ENCODE measurements around the gene GALNT2. TPM values are rescaled to one million over a fixed set of nuclear protein-coding genes. Genes with fewer than 3 reads are reported as not detected.
A peak's percentile ranks its signal among the peaks of the same experiment; 100 is the strongest.

Gene GALNT2
- 36.0 TPM for total RNA-seq

GRCh38 chr1:230066466-230067404 is at the start of gene GALNT2:
Gene GALNT2, plus strand, starts transcription at chr1:230067238. Its CDS starts 43 bp downstream, at chr1:230067281.
- peak within 1 kb of the TSS; percentile 93 for H3K27ac ChIP-seq (ENCODE audit: low read depth, low read length)
- H3K27me3 ChIP-seq (ENCODE audit: control insufficient read depth in 3 of 3, insufficient read depth in 3 of 3, low read length in 3 of 3) = no peaks in the 10 kb centered on the region
- H3K9ac ChIP-seq (ENCODE audit: low read depth in 1 of 3, low read length in 3 of 3) = peak within 1 kb of the TSS; percentile 89 to 95 (median 94)
- peaks cover 0 to 2% (median 0%) of the 10 kb centered on the region in 3 donors for H3K9me3 ChIP-seq (ENCODE audit: control insufficient read depth in 3 of 3, low read length in 3 of 3)
- no peaks in the 10 kb centered on the region for H3K36me3 ChIP-seq (ENCODE audit: control insufficient read depth in 3 of 3, insufficient read depth in 3 of 3, low read length in 3 of 3)
- H3K4me1 ChIP-seq (ENCODE audit: control insufficient read depth in 3 of 3, insufficient read depth in 3 of 3, low read length in 3 of 3) = peaks cover 30 to 37% (median 33%) of the 10 kb centered on the region in 3 donors
- peak within 1 kb of the TSS; percentile 84 to 90 (median 88) for H3K4me3 ChIP-seq (ENCODE audit: low read length in 3 of 3)

DNA sequence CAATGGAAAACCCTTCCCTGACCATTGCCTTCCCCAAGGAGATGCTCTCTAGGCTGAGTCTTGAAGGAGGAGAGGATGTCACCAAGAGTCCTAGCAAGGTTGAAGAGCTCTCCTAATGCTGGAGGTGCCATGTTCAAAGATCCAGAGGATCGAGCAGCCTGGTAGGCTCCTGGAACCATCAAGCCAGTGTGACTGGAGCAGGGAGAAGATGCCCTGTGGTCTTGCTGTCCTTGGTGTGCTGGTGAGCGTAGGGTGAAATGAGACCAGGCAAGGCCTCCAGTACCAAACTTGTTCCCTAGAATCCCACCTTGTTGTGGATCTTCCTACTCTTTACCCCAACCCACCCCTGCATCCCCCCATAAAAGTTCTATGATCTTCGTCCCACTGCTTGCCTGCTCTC is 46.6 kb upstream of the GALNT2 start:
- no peaks in the 10 kb centered on the region for H3K27me3 ChIP-seq (ENCODE audit: control insufficient read depth in 3 of 3, insufficient read depth in 3 of 3, low read length in 3 of 3)
- H3K9ac ChIP-seq (ENCODE audit: low read depth in 1 of 3, low read length in 3 of 3) = no peak overlapping the region
- no peak overlapping the region for H3K4me3 ChIP-seq (ENCODE audit: low read length in 3 of 3)
- H3K36me3 ChIP-seq (ENCODE audit: control insufficient read depth in 3 of 3, insufficient read depth in 3 of 3, low read length in 3 of 3) = no peaks in the 10 kb centered on the region
- no peak overlapping the region for H3K27ac ChIP-seq (ENCODE audit: low read depth, low read length)
- no peaks in the 10 kb centered on the region for H3K9me3 ChIP-seq (ENCODE audit: control insufficient read depth in 3 of 3, low read length in 3 of 3)
- H3K4me1 ChIP-seq (ENCODE audit: control insufficient read depth in 3 of 3, insufficient read depth in 3 of 3, low read length in 3 of 3) = no peaks in the 10 kb centered on the region

DNA sequence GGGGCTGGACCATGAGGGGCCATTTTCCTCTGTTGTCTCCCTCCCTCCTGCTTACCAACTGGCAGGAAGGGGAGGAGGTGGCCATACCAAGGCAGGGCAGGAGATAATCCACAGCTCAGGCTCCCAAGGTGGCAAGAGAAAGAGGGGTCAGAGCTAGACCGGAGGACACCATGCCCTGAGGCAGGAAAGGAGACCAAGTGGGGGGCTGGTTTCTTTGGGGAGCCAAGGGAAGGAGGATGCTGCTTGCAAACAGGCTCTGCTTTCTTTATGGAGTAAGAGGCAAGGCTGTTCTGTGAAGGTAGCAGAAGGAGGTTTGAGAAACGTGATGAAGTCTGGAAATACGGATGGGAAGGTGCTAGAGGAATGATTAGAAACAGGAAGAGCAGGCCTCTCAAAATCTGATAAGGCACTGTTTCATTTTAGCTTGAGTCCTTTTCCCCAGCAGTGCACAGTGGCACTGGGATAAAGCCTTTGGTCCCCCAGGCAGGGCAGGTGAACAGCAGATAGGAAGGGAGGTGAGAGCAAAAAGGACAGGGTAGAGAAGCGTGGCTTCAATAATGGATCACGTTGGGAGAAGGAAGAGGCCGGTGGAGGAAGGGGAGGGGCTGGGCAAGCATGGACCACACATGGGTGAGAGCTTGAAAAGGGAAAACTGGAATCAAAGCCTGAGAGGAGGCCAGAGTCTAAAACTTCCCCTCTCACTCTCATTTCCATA is 44.2 kb upstream of the GALNT2 start:
- H3K36me3 ChIP-seq (ENCODE audit: control insufficient read depth in 3 of 3, insufficient read depth in 3 of 3, low read length in 3 of 3) = no peaks in the 10 kb centered on the region
- no peak overlapping the region for H3K27ac ChIP-seq (ENCODE audit: low read depth, low read length)
- peaks cover 0 to 3% (median 0%) of the 10 kb centered on the region in 3 donors for H3K9me3 ChIP-seq (ENCODE audit: control insufficient read depth in 3 of 3, low read length in 3 of 3)
- H3K27me3 ChIP-seq (ENCODE audit: control insufficient read depth in 3 of 3, insufficient read depth in 3 of 3, low read length in 3 of 3) = no peaks in the 10 kb centered on the region
- H3K4me1 ChIP-seq (ENCODE audit: control insufficient read depth in 3 of 3, insufficient read depth in 3 of 3, low read length in 3 of 3) = no peaks in the 10 kb centered on the region
- no peak overlapping the region for H3K4me3 ChIP-seq (ENCODE audit: low read length in 3 of 3)
- no peak overlapping the region for H3K9ac ChIP-seq (ENCODE audit: low read depth in 1 of 3, low read length in 3 of 3)

- Histone ChIP-seq H3K9ac (ENCODE audit: low read depth in 1 of 3, low read length in 3 of 3) (no peak overlapping the region), H3K27ac (ENCODE audit: low read depth, low read length) (no peak overlapping the region), H3K36me3 (ENCODE audit: control insufficient read depth in 3 of 3, insufficient read depth in 3 of 3, low read length in 3 of 3) (no peaks in the 10 kb centered on the region), H3K4me3 (ENCODE audit: low read length in 3 of 3) (no peak overlapping the region), H3K27me3 (ENCODE audit: control insufficient read depth in 3 of 3, insufficient read depth in 3 of 3, low read length in 3 of 3) (no peaks in the 10 kb centered on the region), H3K9me3 (ENCODE audit: control insufficient read depth in 3 of 3, low read length in 3 of 3) (peaks cover 0 to 3% (median 0%) of the 10 kb centered on the region in 3 donors), H3K4me1 (ENCODE audit: control insufficient read depth in 3 of 3, insufficient read depth in 3 of 3, low read length in 3 of 3) (no peaks in the 10 kb centered on the region)
Observed at GRCh38 chr1:230025686-230026085, 41.4 kb upstream of the GALNT2 start.

GRCh38 chr1:230026139-230026538 is 40.9 kb upstream of the GALNT2 start:
- Histone ChIP-seq H3K27me3 (ENCODE audit: control insufficient read depth in 3 of 3, insufficient read depth in 3 of 3, low read length in 3 of 3) (no peaks in the 10 kb centered on the region), H3K9ac (ENCODE audit: low read depth in 1 of 3, low read length in 3 of 3) (no peak overlapping the region), H3K4me1 (ENCODE audit: control insufficient read depth in 3 of 3, insufficient read depth in 3 of 3, low read length in 3 of 3) (no peaks in the 10 kb centered on the region), H3K4me3 (ENCODE audit: low read length in 3 of 3) (no peak overlapping the region), H3K9me3 (ENCODE audit: control insufficient read depth in 3 of 3, low read length in 3 of 3) (peaks cover 0 to 3% (median 0%) of the 10 kb centered on the region in 3 donors), H3K36me3 (ENCODE audit: control insufficient read depth in 3 of 3, insufficient read depth in 3 of 3, low read length in 3 of 3) (no peaks in the 10 kb centered on the region), H3K27ac (ENCODE audit: low read depth, low read length) (no peak overlapping the region)

DNA sequence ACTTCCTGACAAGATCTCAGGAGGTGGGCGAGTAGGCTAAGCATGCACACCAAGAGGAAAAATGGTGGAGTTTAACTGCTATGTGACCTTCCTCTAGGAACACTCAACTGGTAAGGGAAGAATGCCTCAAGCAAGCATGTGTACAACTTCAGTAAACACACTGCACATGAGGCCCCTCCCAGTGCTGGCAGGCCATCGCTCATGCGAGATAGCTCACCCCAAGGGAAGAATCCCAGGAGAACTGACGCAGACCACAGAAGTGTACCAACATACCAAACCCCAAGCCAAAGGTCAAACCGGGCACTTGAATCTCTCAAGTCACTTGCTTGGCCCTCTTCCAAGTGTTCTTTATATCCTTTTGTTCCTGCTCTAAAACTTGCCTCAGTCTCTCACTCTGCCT is 40.5 kb upstream of the GALNT2 start:
- H3K4me1 ChIP-seq (ENCODE audit: control insufficient read depth in 3 of 3, insufficient read depth in 3 of 3, low read length in 3 of 3) = no peaks in the 10 kb centered on the region

DNA sequence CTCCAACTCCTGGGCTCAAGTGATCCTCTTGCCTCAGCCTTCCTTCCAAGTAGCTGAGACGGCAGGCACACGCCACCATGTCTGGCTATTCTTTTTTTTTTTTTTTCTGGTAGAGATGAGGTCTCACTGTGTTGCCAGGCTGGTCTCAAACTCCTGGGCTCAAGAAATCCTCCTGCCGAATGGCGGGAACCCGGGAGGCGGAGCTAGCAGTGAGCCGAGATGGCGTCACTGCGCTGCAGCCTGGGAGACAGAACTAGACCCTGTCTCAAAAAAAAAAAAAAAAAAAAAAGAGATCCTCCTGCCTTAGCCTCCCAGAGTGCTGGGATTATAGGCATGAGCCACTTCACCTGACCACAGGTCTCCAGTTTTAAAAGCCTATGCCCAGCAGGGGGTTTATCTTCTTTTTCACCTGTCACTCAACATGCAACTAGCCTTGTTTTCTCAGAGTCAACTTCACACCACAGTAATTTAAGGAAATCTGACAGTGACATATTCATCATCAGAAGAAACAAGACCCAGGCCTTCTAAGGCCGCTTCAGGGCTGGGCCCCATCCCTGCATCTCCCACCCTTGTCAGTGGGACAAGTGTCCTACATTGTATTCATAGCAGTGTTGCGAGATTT is 38.3 kb upstream of the GALNT2 start:
- Histone ChIP-seq H3K9me3 (ENCODE audit: control insufficient read depth in 3 of 3, low read length in 3 of 3) (peaks cover 0 to 3% (median 0%) of the 10 kb centered on the region in 3 donors), H3K27ac (ENCODE audit: low read depth, low read length) (no peak overlapping the region), H3K36me3 (ENCODE audit: control insufficient read depth in 3 of 3, insufficient read depth in 3 of 3, low read length in 3 of 3) (no peaks in the 10 kb centered on the region), H3K27me3 (ENCODE audit: control insufficient read depth in 3 of 3, insufficient read depth in 3 of 3, low read length in 3 of 3) (no peaks in the 10 kb centered on the region), H3K4me1 (ENCODE audit: control insufficient read depth in 3 of 3, insufficient read depth in 3 of 3, low read length in 3 of 3) (no peaks in the 10 kb centered on the region), H3K9ac (ENCODE audit: low read depth in 1 of 3, low read length in 3 of 3) (no peak overlapping the region), H3K4me3 (ENCODE audit: low read length in 3 of 3) (no peak overlapping the region)

More for the DNA sequence above, 40.5 kb upstream of the GALNT2 start:
- H3K9me3 ChIP-seq (ENCODE audit: control insufficient read depth in 3 of 3, low read length in 3 of 3) = peaks cover 0 to 3% (median 0%) of the 10 kb centered on the region in 3 donors
- H3K9ac ChIP-seq (ENCODE audit: low read depth in 1 of 3, low read length in 3 of 3) = no peak overlapping the region
- no peak overlapping the region for H3K27ac ChIP-seq (ENCODE audit: low read depth, low read length)
- H3K36me3 ChIP-seq (ENCODE audit: control insufficient read depth in 3 of 3, insufficient read depth in 3 of 3, low read length in 3 of 3) = no peaks in the 10 kb centered on the region
- no peak overlapping the region for H3K4me3 ChIP-seq (ENCODE audit: low read length in 3 of 3)
- no peaks in the 10 kb centered on the region for H3K27me3 ChIP-seq (ENCODE audit: control insufficient read depth in 3 of 3, insufficient read depth in 3 of 3, low read length in 3 of 3)

DNA sequence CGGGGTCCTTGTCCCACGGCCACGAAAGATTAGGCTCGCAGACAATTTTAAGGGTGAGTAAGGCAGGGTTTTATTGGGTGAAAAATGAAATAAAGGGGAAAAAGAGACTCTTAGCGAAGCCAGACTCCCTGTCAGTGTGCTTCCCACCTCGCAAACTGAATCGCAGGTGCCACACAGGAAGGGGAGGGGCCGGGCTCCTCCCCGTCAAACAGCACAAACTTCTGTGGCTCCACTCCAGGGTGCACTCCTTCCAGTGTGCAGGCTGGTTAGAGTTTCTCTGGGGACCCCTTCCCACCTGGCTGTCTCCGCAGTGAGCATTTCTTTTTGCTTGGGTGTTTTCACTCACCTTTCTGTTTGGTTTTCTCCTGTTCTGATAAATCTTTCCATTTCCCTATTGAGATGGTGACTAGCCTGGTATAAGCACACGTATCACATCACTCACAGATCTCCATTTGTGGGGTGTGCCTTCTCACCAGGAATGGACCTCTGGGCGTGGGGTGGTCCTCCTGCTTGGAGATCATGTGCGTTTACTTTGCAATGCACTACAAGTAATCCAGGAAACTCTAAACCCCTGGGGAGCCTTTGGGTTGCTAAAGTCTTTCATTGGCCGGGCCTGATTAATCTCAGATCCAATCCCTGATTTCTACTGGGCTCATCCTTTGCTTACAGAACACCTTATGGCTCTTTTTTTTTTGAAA is 37.6 kb upstream of the GALNT2 start:
- Histone ChIP-seq H3K27me3 (ENCODE audit: control insufficient read depth in 3 of 3, insufficient read depth in 3 of 3, low read length in 3 of 3) (no peaks in the 10 kb centered on the region), H3K9me3 (ENCODE audit: control insufficient read depth in 3 of 3, low read length in 3 of 3) (peaks cover 0 to 3% (median 0%) of the 10 kb centered on the region in 3 donors), H3K27ac (ENCODE audit: low read depth, low read length) (no peak overlapping the region), H3K36me3 (ENCODE audit: control insufficient read depth in 3 of 3, insufficient read depth in 3 of 3, low read length in 3 of 3) (no peaks in the 10 kb centered on the region), H3K4me1 (ENCODE audit: control insufficient read depth in 3 of 3, insufficient read depth in 3 of 3, low read length in 3 of 3) (no peaks in the 10 kb centered on the region), H3K4me3 (ENCODE audit: low read length in 3 of 3) (no peak overlapping the region), H3K9ac (ENCODE audit: low read depth in 1 of 3, low read length in 3 of 3) (no peak overlapping the region)

GRCh38 chr1:230030122-230030821 is 36.8 kb upstream of the GALNT2 start:
- Histone ChIP-seq H3K4me3 (ENCODE audit: low read length in 3 of 3) (no peak overlapping the region), H3K4me1 (ENCODE audit: control insufficient read depth in 3 of 3, insufficient read depth in 3 of 3, low read length in 3 of 3) (no peaks in the 10 kb centered on the region), H3K9me3 (ENCODE audit: control insufficient read depth in 3 of 3, low read length in 3 of 3) (peaks cover 0 to 3% (median 0%) of the 10 kb centered on the region in 3 donors), H3K27ac (ENCODE audit: low read depth, low read length) (no peak overlapping the region), H3K9ac (ENCODE audit: low read depth in 1 of 3, low read length in 3 of 3) (no peak overlapping the region), H3K36me3 (ENCODE audit: control insufficient read depth in 3 of 3, insufficient read depth in 3 of 3, low read length in 3 of 3) (no peaks in the 10 kb centered on the region), H3K27me3 (ENCODE audit: control insufficient read depth in 3 of 3, insufficient read depth in 3 of 3, low read length in 3 of 3) (no peaks in the 10 kb centered on the region)

All from skeletal muscle tissue (tissue), 4 donors.